HG03520 (cell line): Measurements from ENCODE around the gene B2M.
"Not testable (repeated sequence)": the region's sequence is repeated elsewhere in the genome, so short reads cannot be mapped to it uniquely, and the experiment has no call there.

ENCODE experiments used
- ATAC-seq: cut with Tn5 transposase; IDR thresholded peaks from one replicate; pipeline ENCODE4 v1.9.1; 2021; ENCODE audit warnings: mild to moderate bottlenecking, moderate library complexity; ENCODE audit not compliant: unreplicated experiment

Gene B2M

DNA sequence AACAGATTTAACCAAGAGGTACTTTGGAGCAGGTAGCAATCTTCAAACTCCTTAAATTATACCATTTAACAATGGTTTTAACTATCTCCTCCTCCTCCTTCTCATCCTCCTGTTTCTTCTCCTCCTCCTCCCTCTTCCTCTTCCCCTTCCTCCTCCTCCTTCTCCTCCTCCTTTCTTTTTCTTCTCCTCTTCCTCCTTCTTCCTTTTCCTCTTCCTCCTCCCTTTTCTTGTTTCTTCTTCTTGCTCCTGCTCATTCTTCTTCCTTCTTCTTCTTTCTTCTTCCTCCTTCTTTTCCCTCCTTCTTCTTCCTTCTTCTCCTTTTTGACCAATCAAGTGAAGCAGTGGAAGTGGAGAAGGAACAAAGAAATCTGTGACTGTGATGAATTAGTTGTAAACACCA lies 14.3 kb upstream of the B2M start:
- no peak for ATAC-seq

GRCh38 chr15:44698641-44699040 lies 12.7 kb upstream of the B2M start:
- ATAC-seq, result no peak

- not testable (repeated sequence) for ATAC-seq
Measured at GRCh38 chr15:44700676-44701075, 10.6 kb upstream of the B2M start.

DNA sequence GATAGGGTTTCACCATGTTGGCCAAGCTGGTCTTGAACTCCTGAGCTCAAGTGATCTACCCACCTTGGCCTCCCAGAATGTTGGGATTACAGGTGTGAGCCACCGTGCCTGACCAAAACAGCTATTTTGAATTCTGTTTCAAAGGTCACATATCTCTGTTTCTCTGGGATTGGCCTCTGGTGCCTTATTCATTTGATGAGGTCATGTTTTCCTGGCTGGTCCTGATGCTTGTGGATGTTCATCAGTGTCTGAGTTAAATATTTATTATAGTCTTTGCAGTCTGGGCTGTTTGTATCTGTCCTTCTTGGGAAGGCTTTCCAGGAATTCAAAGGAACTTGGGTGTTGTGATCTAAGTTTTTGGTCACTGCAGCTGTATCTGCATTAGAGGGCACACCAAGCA lies 5.3 kb upstream of the B2M start:
- ATAC-seq, result no peak

DNA sequence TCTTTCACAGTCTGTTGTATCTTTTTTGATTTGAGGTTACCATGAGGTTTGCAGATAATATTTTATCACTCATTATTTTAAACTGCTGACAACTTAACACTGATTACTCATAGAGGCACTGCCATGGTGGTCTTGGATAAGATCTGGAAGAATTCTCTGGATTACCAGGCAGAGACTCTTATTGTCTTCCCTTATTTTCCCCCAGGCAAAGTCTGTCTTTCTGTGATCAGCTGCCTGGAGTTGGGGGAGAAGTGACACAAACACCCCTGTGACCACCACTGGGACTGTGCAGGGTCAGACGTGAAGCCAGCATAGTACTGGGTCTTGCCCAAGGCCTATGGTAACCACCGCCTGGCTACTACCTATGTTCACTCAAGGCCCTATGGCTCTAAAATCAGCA lies 4.9 kb upstream of the B2M start:
- no peak for ATAC-seq

- ATAC-seq, result no peak
Measured at GRCh38 chr15:44706946-44707636, 4.2 kb upstream of the B2M start.

- ATAC-seq, result no peak
Measured at GRCh38 chr15:44710236-44711095, 851 bp upstream of the B2M start.

DNA sequence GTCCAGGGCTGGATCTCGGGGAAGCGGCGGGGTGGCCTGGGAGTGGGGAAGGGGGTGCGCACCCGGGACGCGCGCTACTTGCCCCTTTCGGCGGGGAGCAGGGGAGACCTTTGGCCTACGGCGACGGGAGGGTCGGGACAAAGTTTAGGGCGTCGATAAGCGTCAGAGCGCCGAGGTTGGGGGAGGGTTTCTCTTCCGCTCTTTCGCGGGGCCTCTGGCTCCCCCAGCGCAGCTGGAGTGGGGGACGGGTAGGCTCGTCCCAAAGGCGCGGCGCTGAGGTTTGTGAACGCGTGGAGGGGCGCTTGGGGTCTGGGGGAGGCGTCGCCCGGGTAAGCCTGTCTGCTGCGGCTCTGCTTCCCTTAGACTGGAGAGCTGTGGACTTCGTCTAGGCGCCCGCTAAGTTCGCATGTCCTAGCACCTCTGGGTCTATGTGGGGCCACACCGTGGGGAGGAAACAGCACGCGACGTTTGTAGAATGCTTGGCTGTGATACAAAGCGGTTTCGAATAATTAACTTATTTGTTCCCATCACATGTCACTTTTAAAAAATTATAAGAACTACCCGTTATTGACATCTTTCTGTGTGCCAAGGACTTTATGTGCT lies 527 bp downstream of the B2M start:
- ATAC-seq, result peak; percentile 6

DNA sequence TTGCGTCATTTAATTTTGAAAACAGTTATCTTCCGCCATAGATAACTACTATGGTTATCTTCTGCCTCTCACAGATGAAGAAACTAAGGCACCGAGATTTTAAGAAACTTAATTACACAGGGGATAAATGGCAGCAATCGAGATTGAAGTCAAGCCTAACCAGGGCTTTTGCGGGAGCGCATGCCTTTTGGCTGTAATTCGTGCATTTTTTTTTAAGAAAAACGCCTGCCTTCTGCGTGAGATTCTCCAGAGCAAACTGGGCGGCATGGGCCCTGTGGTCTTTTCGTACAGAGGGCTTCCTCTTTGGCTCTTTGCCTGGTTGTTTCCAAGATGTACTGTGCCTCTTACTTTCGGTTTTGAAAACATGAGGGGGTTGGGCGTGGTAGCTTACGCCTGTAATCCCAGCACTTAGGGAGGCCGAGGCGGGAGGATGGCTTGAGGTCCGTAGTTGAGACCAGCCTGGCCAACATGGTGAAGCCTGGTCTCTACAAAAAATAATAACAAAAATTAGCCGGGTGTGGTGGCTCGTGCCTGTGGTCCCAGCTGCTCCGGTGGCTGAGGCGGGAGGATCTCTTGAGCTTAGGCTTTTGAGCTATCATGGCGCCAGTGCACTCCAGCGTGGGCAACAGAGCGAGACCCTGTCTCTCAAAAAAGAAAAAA lies 1.2 kb downstream of the B2M start:
- ATAC-seq, result no peak

GRCh38 chr15:44713006-44713966 lies 2.0 kb downstream of the B2M start:
- ATAC-seq, result no peak

DNA sequence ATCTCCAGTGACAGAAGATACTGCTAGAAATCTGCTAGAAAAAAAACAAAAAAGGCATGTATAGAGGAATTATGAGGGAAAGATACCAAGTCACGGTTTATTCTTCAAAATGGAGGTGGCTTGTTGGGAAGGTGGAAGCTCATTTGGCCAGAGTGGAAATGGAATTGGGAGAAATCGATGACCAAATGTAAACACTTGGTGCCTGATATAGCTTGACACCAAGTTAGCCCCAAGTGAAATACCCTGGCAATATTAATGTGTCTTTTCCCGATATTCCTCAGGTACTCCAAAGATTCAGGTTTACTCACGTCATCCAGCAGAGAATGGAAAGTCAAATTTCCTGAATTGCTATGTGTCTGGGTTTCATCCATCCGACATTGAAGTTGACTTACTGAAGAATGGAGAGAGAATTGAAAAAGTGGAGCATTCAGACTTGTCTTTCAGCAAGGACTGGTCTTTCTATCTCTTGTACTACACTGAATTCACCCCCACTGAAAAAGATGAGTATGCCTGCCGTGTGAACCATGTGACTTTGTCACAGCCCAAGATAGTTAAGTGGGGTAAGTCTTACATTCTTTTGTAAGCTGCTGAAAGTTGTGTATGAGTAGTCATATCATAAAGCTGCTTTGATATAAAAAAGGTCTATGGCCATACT lies 4.0 kb downstream of the B2M start:
- no peak for ATAC-seq

DNA sequence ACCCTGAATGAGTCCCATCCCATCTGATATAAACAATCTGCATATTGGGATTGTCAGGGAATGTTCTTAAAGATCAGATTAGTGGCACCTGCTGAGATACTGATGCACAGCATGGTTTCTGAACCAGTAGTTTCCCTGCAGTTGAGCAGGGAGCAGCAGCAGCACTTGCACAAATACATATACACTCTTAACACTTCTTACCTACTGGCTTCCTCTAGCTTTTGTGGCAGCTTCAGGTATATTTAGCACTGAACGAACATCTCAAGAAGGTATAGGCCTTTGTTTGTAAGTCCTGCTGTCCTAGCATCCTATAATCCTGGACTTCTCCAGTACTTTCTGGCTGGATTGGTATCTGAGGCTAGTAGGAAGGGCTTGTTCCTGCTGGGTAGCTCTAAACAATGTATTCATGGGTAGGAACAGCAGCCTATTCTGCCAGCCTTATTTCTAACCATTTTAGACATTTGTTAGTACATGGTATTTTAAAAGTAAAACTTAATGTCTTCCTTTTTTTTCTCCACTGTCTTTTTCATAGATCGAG lies 4.5 kb downstream of the B2M start:
- ATAC-seq, result no peak

GRCh38 chr15:44716983-44717602 lies 5.8 kb downstream of the B2M start:
- no peak for ATAC-seq

DNA sequence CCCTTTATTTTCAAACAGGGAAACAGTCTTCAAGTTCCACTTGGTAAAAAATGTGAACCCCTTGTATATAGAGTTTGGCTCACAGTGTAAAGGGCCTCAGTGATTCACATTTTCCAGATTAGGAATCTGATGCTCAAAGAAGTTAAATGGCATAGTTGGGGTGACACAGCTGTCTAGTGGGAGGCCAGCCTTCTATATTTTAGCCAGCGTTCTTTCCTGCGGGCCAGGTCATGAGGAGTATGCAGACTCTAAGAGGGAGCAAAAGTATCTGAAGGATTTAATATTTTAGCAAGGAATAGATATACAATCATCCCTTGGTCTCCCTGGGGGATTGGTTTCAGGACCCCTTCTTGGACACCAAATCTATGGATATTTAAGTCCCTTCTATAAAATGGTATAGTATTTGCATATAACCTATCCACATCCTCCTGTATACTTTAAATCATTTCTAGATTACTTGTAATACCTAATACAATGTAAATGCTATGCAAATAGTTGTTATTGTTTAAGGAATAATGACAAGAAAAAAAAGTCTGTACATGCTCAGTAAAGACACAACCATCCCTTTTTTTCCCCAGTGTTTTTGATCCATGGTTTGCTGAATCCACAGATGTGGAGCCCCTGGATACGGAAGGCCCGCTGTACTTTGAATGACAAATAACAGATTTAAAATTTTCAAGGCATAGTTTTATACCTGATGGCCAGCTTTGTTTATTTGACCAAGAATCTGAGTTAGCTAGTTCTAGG lies 7.0 kb downstream of the B2M start:
- ATAC-seq, result no peak

DNA sequence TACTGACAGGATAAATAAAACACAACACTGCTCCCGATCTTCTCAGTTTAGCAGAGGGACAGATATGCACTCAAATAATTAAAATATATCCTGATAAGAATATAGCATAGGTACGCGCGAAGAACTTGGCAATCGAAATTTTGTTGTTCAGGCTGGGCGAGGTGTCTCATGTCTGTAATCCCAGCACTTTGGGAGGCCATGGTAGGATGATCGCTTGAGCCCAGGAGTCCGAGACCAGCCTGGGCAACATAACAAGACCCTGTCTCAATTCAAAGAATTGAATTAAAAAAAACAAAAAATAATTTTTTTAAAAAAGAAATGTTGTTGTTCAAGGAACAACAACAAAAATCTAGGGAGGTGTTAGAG lies 7.6 kb downstream of the B2M start:
- no peak for ATAC-seq

GRCh38 chr15:44719293-44719999 lies 8.1 kb downstream of the B2M start:
- peak; percentile 48 for ATAC-seq

- ATAC-seq, result not testable (repeated sequence)
Measured at GRCh38 chr15:44720000-44720435, 8.7 kb downstream of the B2M start.
